Fibroblast of lung (primary cell): ENCODE measurements around the gene PIWIL4.

Experiments
- CTCF ChIP-seq, 2 donors: IDR thresholded peaks in 1 of 2; conservative IDR thresholded peaks in 1 of 2; 1 replicate in 1 of 2; 2 replicates in 1 of 2; pipeline ENCODE4 v1.5.1; 2011 to 2012; ENCODE audit warnings: low read length in 2 of 2, control low read depth in 1 of 2, inconsistent platforms in 1 of 2, low read depth in 1 of 2, mild to moderate bottlenecking in 1 of 2
- EZH2 ChIP-seq: IDR thresholded peaks from 2 replicates; pipeline ENCODE4 v1.5.1; 2012; ENCODE audit warnings: low read length, control low read depth, mild to moderate bottlenecking; ENCODE audit errors: missing control alignments

DNA sequence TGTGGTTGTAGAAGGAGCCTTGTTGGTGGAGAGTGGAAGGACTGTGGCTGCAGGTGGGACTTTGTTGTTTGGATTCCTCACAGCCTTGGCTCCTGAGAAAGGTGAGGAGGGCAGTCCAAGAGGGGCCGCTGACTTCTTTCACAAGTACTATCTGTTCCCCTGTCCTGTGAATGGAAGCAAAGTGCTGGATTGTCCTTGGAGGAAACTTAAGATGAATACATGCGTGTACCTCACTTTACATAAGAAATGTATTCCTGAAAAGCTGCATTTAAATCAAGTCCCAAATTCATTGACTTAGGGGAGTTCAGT is 21.1 kb upstream of the PIWIL4 start:
- TF ChIP-seq CTCF (conservative IDR thresholded peaks at IDR 0.05 in 1 of 2, IDR thresholded peaks at IDR 0.05 in 1 of 2; ENCODE audit: low read depth in 1 of 2, low read length in 2 of 2) (no peak), EZH2 (no peak)
